Lower lobe of right lung (tissue), 2 donors: ENCODE measurements around the gene PABPC1L. TPM values are rescaled to one million over a fixed set of nuclear protein-coding genes. Genes with fewer than 3 reads are reported as not detected.

Source experiments
- ATAC-seq, 2 donors: fragments of 200-7000 bp; cut with Tn5 transposase; one replicate each; pipeline ENCODE4 v1.9.1; 2020 to 2022; ENCODE audit warnings: mild to moderate bottlenecking in 2 of 2, moderate library complexity in 2 of 2
- DNase-seq: peaks from one replicate; pipeline ENCODE4 v3.0.0-alpha.2; 2020
- H3K27ac ChIP-seq: fragments of 200-600 bp; one replicate; pipeline ENCODE4 v1.8.0; 2022
- H3K27me3 ChIP-seq: fragments of 200-600 bp; one replicate; pipeline ENCODE4 v1.8.0; 2022; ENCODE audit warnings: low read depth
- H3K36me3 ChIP-seq: fragments of 200-600 bp; one replicate; pipeline ENCODE4 v1.8.0; 2022; ENCODE audit warnings: mild to moderate bottlenecking
- H3K4me1 ChIP-seq: fragments of 200-600 bp; one replicate; pipeline ENCODE4 v1.8.0; 2022
- H3K4me3 ChIP-seq: fragments of 200-600 bp; one replicate; pipeline ENCODE4 v1.8.0; 2022; ENCODE audit warnings: mild to moderate bottlenecking
- H3K9me3 ChIP-seq: fragments of 200-600 bp; one replicate; pipeline ENCODE4 v1.8.0; 2022
- CTCF ChIP-seq: fragments of 200-600 bp; IDR thresholded peaks from one replicate; pipeline ENCODE4 v1.8.0; 2022; ENCODE audit warnings: antibody characterized with exemption, mild to moderate bottlenecking
- intact Hi-C: fragments of 100-400 bp; cut with DNase I; formaldehyde crosslinking; loops from one replicate; pipeline ENCODE4 v1.11.0; 2022
- total RNA-seq: library from RNA; stranded (reverse); fragmentation: NEBNext Ultra II Directional; extraction: Animal tissue kit (Norgen Biotek cat#: 25700); gene quantifications from one replicate; pipeline ENCODE4 v1.2.1, GENCODE V29; 2021
- donor health status: DM: no; HTN: yes; CAD: no; lungs with severe emphysema.

The PABPC1L gene
- total RNA-seq, 1 donor from 2014 or later = 56.3 TPM

- Histone ChIP-seq H3K4me1 (peaks cover 23% of the 10 kb centered on the region), H3K36me3 (peaks cover 31% of the 10 kb centered on the region), H3K4me3 (no peak overlapping the region), H3K27me3 (no peaks in the 10 kb centered on the region), H3K27ac (no peak overlapping the region), H3K9me3 (no peaks in the 10 kb centered on the region)
- TF ChIP-seq CTCF = no peak
- intact Hi-C loops = no loop called here
- ATAC-seq (no peak), DNase-seq (no peak)
Observed at GRCh38 chr20:44912189-44912588, 2.3 kb downstream of the PABPC1L start.

DNA sequence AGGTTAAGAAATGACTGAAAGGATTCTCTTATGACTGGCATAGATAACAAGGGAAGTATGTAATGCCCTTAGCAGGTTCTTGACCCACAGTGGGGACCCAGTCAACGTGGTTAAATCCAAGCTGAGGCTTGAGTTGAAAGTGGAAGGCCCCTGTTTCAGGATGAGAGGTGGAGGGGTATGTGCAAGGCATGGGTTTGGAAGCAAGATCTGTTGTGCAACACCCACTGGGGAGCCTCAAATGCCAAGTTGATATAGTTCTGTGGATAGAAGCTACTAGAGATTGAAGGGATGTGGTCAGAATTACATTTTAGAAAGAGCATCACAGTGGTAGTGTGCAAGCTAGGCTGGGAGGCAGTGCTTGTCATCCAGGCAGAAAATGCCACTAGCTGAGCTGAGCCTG is 5.1 kb downstream of the PABPC1L start:
- H3K4me3 ChIP-seq = no peak overlapping the region
- intact Hi-C loops = no loop called here

DNA sequence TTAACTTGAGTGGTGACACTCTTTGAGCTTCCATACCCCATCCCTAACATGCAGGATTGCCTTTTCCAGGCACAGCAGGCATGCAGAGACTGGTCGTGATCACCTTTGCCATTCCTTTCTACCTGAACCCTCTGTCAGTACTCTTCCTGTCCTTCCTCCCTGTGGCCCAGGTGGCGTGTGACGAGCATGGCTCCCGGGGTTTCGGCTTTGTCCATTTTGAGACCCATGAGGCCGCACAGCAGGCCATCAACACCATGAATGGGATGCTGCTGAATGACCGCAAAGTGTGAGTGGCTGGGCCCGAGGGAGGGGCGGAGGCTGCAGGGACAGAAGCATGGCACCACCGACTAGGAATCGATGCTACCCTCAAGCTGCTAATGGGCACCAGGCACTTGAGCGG is 6.7 kb downstream of the PABPC1L start:
- Histone ChIP-seq H3K9me3 (no peaks in the 10 kb centered on the region), H3K27ac (no peak overlapping the region), H3K36me3 (peaks cover 15% of the 10 kb centered on the region), H3K4me1 (peaks cover 3% of the 10 kb centered on the region), H3K4me3 (no peak overlapping the region), H3K27me3 (no peaks in the 10 kb centered on the region)
- intact Hi-C loops = no loop called here
- ATAC-seq (no peak), DNase-seq (no peak)
- no peak for TF ChIP-seq CTCF

More for the DNA sequence above, 5.1 kb downstream of the PABPC1L start:
- Histone ChIP-seq H3K9me3 (no peaks in the 10 kb centered on the region), H3K27me3 (no peaks in the 10 kb centered on the region), H3K36me3 (peaks cover 15% of the 10 kb centered on the region), H3K27ac (no peak overlapping the region), H3K4me1 (peaks cover 17% of the 10 kb centered on the region)
- ATAC-seq = no peak
- no peak for TF ChIP-seq CTCF
- DNase-seq = no peak

DNA sequence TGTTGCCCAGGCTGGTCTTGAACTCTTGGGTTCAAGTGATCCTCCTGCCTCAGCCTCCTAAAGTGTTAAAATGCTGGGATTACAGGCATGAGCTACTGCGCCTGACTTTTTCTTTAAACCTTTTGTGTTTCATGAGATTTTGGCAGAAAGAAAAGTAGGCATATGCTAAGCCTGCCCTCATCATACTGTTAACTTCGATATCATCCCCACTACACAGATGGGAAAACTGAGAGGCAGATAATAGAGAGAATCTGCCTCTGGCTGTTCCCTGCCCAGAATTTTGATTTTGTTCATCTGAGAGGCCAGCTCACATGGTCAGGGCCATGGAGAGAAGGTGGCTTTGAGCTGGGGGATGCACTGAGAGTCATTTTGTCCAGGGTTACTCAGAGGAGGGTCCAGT is 7.5 kb downstream of the PABPC1L start:
- no peaks in the 10 kb centered on the region for H3K27me3 ChIP-seq
- DNase-seq = no peak
- H3K27ac ChIP-seq = no peak overlapping the region
- no peak for TF ChIP-seq CTCF
- no peak for ATAC-seq
- H3K4me1 ChIP-seq = no peaks in the 10 kb centered on the region
- H3K4me3 ChIP-seq = no peak overlapping the region
- H3K9me3 ChIP-seq = no peaks in the 10 kb centered on the region
- intact Hi-C loops = no loop called here
- H3K36me3 ChIP-seq = peaks cover 15% of the 10 kb centered on the region

DNA sequence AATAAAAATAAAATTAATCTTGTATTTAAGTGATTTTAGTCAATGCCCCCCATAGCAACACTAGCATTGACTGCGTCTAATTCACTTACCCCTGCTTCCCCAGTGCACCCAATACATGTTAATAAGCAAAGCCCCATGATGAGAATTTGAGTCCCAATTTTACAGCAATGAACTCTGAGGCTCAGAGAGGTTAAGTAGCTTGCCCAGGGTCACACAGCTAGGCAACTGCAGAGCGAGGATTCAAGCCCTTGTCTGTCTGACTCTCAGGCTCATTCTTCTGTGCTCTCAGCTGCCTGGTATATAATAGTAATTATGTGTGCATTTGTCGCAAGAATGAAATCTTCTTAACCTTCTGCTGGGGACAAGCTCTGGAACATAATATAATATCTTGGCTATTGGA is 8.5 kb downstream of the PABPC1L start:
- H3K4me1 ChIP-seq = no peaks in the 10 kb centered on the region
- H3K27ac ChIP-seq = no peak overlapping the region
- TF ChIP-seq CTCF = no peak
- H3K27me3 ChIP-seq = no peaks in the 10 kb centered on the region
- intact Hi-C loops = no loop called here
- no peak overlapping the region for H3K4me3 ChIP-seq
- H3K36me3 ChIP-seq = peaks cover 11% of the 10 kb centered on the region
- DNase-seq (no peak), ATAC-seq (no peak)
- H3K9me3 ChIP-seq = no peaks in the 10 kb centered on the region

DNA sequence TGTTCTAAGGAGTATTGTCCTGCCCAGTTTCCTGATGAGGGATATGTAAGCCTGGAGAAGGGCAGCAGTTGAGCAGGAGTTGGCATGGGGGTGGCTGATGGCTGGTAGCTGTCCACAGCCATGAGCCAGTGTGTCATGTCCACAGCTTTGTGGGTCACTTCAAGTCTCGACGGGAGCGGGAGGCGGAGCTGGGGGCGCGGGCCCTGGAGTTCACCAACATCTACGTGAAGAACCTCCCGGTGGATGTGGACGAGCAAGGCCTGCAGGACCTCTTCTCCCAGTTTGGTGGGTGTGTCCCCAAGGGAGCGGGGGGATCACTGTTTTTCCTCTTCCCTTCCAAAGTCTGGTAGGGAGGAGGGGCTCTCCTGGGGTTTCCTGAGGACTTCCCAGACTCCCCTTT is 8.9 kb downstream of the PABPC1L start:
- intact Hi-C loops = no loop called here
- H3K4me1 ChIP-seq = no peaks in the 10 kb centered on the region
- no peaks in the 10 kb centered on the region for H3K9me3 ChIP-seq
- no peak overlapping the region for H3K27ac ChIP-seq
- DNase-seq = no peak
- peaks cover 7% of the 10 kb centered on the region for H3K36me3 ChIP-seq
- no peak overlapping the region for H3K4me3 ChIP-seq
- ATAC-seq = no peak
- H3K27me3 ChIP-seq = no peaks in the 10 kb centered on the region
- no peak for TF ChIP-seq CTCF
